ENCODE data around the gene ENTREP3. TPM values are rescaled to one million over a fixed set of nuclear protein-coding genes. Genes with fewer than 3 reads are reported as not detected.

ENTREP3 gene
- total and polyA plus RNA-seq, 2 donors (not counting 3 experiments of a cell fraction or from before 2014, with no cell fraction given), result 27.4 to 62.7 TPM

DNA sequence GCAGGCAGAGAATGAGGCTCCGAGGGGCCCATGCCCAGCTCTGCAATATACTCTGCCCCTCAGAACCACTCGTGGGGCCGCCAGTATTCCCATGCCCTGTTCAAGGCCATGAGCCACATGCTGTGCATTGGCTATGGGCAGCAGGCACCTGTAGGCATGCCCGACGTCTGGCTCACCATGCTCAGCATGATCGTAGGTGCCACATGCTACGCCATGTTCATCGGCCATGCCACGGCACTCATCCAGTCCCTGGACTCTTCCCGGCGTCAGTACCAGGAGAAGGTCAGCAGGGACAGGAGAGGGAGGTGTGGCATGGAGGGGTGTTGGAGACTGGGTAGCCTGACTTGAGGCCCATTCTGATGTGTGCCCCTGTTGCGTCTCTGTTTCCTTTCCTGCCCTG lies 29.2 kb upstream of the ENTREP3 start:
- POLR2A ChIA-PET, result no interaction called here
- no peaks in the 10 kb centered on the region for H3K9me3 ChIP-seq (replicated peaks; ENCODE audit: control insufficient read depth, insufficient read depth, low read length)
- no peaks in the 10 kb centered on the region for H3K27me3 ChIP-seq (ENCODE audit: control insufficient read depth in 2 of 2, insufficient read depth in 2 of 2, low read length in 2 of 2)
- no peaks in the 10 kb centered on the region for H4K20me1 ChIP-seq (replicated peaks; ENCODE audit: control insufficient read depth, extremely low read depth, insufficient read depth, low read length)
- CTCF ChIA-PET, result no interaction called here
- TF ChIP-seq POLR2A (IDR thresholded peaks at IDR 0.05; ENCODE audit: low read depth, low read length) (no peak), EZH2 (IDR thresholded peaks at IDR 0.05; ENCODE audit: borderline replicate concordance, low read depth, low read length, severe bottlenecking) (no peak), MYC (IDR thresholded peaks at IDR 0.05; ENCODE audit: low read depth, low read length) (no peak), JUN (IDR thresholded peaks at IDR 0.05; ENCODE audit: borderline replicate concordance, insufficient read depth, insufficient read length, low read depth) (no peak), GATA2 (IDR thresholded peaks at IDR 0.05; ENCODE audit: insufficient read depth, insufficient read length, low read depth, low read length) (no peak), FOS (IDR thresholded peaks at IDR 0.05; ENCODE audit: borderline replicate concordance, insufficient read depth, low read length) (no peak), POLR2AphosphoS5 (IDR thresholded peaks at IDR 0.05; ENCODE audit: insufficient read depth, low read depth, low read length) (no peak)
- TF ChIP-seq, protein P1, sequence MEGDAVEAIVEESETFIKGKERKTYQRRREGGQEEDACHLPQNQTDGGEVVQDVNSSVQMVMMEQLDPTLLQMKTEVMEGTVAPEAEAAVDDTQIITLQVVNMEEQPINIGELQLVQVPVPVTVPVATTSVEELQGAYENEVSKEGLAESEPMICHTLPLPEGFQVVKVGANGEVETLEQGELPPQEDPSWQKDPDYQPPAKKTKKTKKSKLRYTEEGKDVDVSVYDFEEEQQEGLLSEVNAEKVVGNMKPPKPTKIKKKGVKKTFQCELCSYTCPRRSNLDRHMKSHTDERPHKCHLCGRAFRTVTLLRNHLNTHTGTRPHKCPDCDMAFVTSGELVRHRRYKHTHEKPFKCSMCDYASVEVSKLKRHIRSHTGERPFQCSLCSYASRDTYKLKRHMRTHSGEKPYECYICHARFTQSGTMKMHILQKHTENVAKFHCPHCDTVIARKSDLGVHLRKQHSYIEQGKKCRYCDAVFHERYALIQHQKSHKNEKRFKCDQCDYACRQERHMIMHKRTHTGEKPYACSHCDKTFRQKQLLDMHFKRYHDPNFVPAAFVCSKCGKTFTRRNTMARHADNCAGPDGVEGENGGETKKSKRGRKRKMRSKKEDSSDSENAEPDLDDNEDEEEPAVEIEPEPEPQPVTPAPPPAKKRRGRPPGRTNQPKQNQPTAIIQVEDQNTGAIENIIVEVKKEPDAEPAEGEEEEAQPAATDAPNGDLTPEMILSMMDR (IDR thresholded peaks at IDR 0.05; ENCODE audit: extremely low read depth in 1 of 2, insufficient read depth in 1 of 2, low read depth in 1 of 2, low read length in 2 of 2), result no peak
- TF ChIP-seq, protein P2, sequence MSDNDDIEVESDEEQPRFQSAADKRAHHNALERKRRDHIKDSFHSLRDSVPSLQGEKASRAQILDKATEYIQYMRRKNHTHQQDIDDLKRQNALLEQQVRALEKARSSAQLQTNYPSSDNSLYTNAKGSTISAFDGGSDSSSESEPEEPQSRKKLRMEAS (IDR thresholded peaks at IDR 0.05; ENCODE audit: insufficient read depth, insufficient read length), result no peak
- H3K9me1 ChIP-seq (replicated peaks; ENCODE audit: control insufficient read depth, extremely low read depth, insufficient read depth, low read length), result no peaks in the 10 kb centered on the region
- H3K4me3 ChIP-seq (replicated peaks in 1 of 3; ENCODE audit: insufficient read depth in 1 of 3, low read depth in 1 of 3, low read length in 3 of 3), result no peak overlapping the region
- H3K9ac ChIP-seq (replicated peaks; ENCODE audit: extremely low read depth, insufficient read depth, low read length), result no peak overlapping the region
- no peak overlapping the region for H2AFZ ChIP-seq (ENCODE audit: low read depth, low read length)
- DNase-seq (ENCODE audit: low read depth, low spot score), result no peak
- BruUV-seq (replicated peaks), result no TSS peak
- no peaks in the 10 kb centered on the region for H3K36me3 ChIP-seq (ENCODE audit: control insufficient read depth in 2 of 2, extremely low read depth in 1 of 2, insufficient read depth in 2 of 2, low read length in 2 of 2)
- no peak overlapping the region for H3K27ac ChIP-seq (ENCODE audit: insufficient read depth, low read depth, low read length)
- H3K4me1 ChIP-seq (ENCODE audit: control insufficient read depth, extremely low read depth, insufficient read depth, low read length), result no peaks in the 10 kb centered on the region
- H3K4me2 ChIP-seq (ENCODE audit: insufficient read depth, low read length), result no peak overlapping the region
- dilution Hi-C loops (cut with MboI; ENCODE audit: extremely low pct_ligation_motif_present, low sequenced_read_pairs), result no loop called here
- intact Hi-C loops (cut with micrococcal nuclease), result no loop called here
- H3K79me2 ChIP-seq (ENCODE audit: control insufficient read depth, insufficient read depth, low read length), result no peaks in the 10 kb centered on the region
- no peak for FAIRE-seq

Data from endothelial cell of umbilical vein (primary cell).